NT2/D1 (cell line): ENCODE results near the gene CDK6.
"Not testable (repeated sequence)": the region's sequence is repeated elsewhere in the genome, so short reads cannot be mapped to it uniquely, and the experiment has no call there.

Experiments used
- DNase-seq: peaks from one replicate; pipeline ENCODE4 v3.0.0-alpha.2; 2011; ENCODE audit warnings: low read depth, low spot score
- H3K27me3 ChIP-seq: 2 replicates; pipeline ENCODE4 v1.6.0; 2011; ENCODE audit warnings: mild to moderate bottlenecking; ENCODE audit not compliant: insufficient read length, insufficient read depth
- H3K36me3 ChIP-seq: 2 replicates; pipeline ENCODE4 v1.6.1; 2011; ENCODE audit warnings: mild to moderate bottlenecking, low read length, mixed read lengths; ENCODE audit not compliant: insufficient read depth, insufficient read length
- H3K4me1 ChIP-seq: 2 replicates; pipeline ENCODE4 v1.5.1; 2011; ENCODE audit not compliant: insufficient read depth, insufficient read length
- H3K4me3 ChIP-seq: 2 replicates; pipeline ENCODE4 v1.5.1; 2011; ENCODE audit warnings: low read depth; ENCODE audit not compliant: insufficient read length
- H3K9ac ChIP-seq: 2 replicates; pipeline ENCODE4 v1.6.0; 2011; ENCODE audit warnings: low read depth; ENCODE audit not compliant: insufficient read length
- H3K9me3 ChIP-seq: 2 replicates; pipeline ENCODE4 v1.5.1; 2011; ENCODE audit warnings: mild to moderate bottlenecking, low read length; ENCODE audit not compliant: insufficient read depth
- SUZ12 ChIP-seq: IDR thresholded peaks from 2 replicates; pipeline ENCODE4 v1.6.1; 2011; ENCODE audit not compliant: insufficient read length, insufficient read depth; ENCODE audit errors: extremely low read depth
- YY1 ChIP-seq: IDR thresholded peaks from 2 replicates; pipeline ENCODE4 v1.6.1; 2011; ENCODE audit not compliant: insufficient read length, insufficient read depth
- ZNF274 ChIP-seq: IDR thresholded peaks from 2 replicates; pipeline ENCODE4 v1.6.1; 2011; ENCODE audit warnings: mild to moderate bottlenecking, low read depth, low read length

CDK6 gene

GRCh38 chr7:92749327-92749755 lies 87.0 kb downstream of the CDK6 start:
- TF ChIP-seq ZNF274 (no peak), SUZ12 (no peak), YY1 (no peak)
- H3K9ac ChIP-seq, result no peak overlapping the region
- no peaks in the 10 kb centered on the region for H3K36me3 ChIP-seq
- H3K4me3 ChIP-seq, result no peak overlapping the region
- H3K9me3 ChIP-seq, result no peaks in the 10 kb centered on the region
- H3K27me3 ChIP-seq, result no peaks in the 10 kb centered on the region
- DNase-seq, result no peak
- H3K4me1 ChIP-seq, result no peaks in the 10 kb centered on the region

GRCh38 chr7:92748495-92748894 lies 87.9 kb downstream of the CDK6 start:
- Histone ChIP-seq H3K4me1 (no peaks in the 10 kb centered on the region), H3K9me3 (no peaks in the 10 kb centered on the region), H3K9ac (no peak overlapping the region), H3K27me3 (no peaks in the 10 kb centered on the region), H3K4me3 (no peak overlapping the region), H3K36me3 (no peaks in the 10 kb centered on the region)
- no peak for DNase-seq
- no peak for TF ChIP-seq ZNF274
- no peak for TF ChIP-seq SUZ12
- TF ChIP-seq YY1, result no peak

- TF ChIP-seq ZNF274, result no peak
- TF ChIP-seq SUZ12, result no peak
- no peak for TF ChIP-seq YY1
- Histone ChIP-seq H3K9ac (no peak overlapping the region), H3K9me3 (no peaks in the 10 kb centered on the region), H3K4me1 (no peaks in the 10 kb centered on the region), H3K4me3 (no peak overlapping the region), H3K27me3 (no peaks in the 10 kb centered on the region), H3K36me3 (no peaks in the 10 kb centered on the region)
- no peak for DNase-seq
These were observed 89.1 kb downstream of the CDK6 start for GRCh38 chr7:92747041-92747835.

GRCh38 chr7:92745241-92745640 lies 91.1 kb downstream of the CDK6 start:
- Histone ChIP-seq H3K36me3 (no peaks in the 10 kb centered on the region), H3K9ac (no peak overlapping the region), H3K4me1 (no peaks in the 10 kb centered on the region), H3K4me3 (no peak overlapping the region), H3K9me3 (no peaks in the 10 kb centered on the region), H3K27me3 (no peaks in the 10 kb centered on the region)
- DNase-seq, result no peak
- TF ChIP-seq ZNF274 (no peak), SUZ12 (no peak), YY1 (no peak)

GRCh38 chr7:92744180-92744579 lies 92.2 kb downstream of the CDK6 start:
- not testable (repeated sequence) for H3K4me1 ChIP-seq, DNase-seq, H3K36me3 ChIP-seq, H3K4me3 ChIP-seq, H3K27me3 ChIP-seq, H3K9ac ChIP-seq, H3K9me3 ChIP-seq

- H3K9ac ChIP-seq, result no peak overlapping the region
- no peaks in the 10 kb centered on the region for H3K36me3 ChIP-seq
- no peak for TF ChIP-seq SUZ12
- TF ChIP-seq YY1, result no peak
- TF ChIP-seq ZNF274, result no peak
- H3K4me1 ChIP-seq, result no peaks in the 10 kb centered on the region
- no peak for DNase-seq
- H3K9me3 ChIP-seq, result no peaks in the 10 kb centered on the region
- H3K4me3 ChIP-seq, result no peak overlapping the region
- H3K27me3 ChIP-seq, result no peaks in the 10 kb centered on the region
These were observed 94.2 kb downstream of the CDK6 start for GRCh38 chr7:92742186-92742585.

GRCh38 chr7:92740700-92741126 lies 95.7 kb downstream of the CDK6 start:
- Histone ChIP-seq H3K4me3 (no peak overlapping the region), H3K27me3 (no peaks in the 10 kb centered on the region), H3K9ac (no peak overlapping the region), H3K9me3 (no peaks in the 10 kb centered on the region), H3K4me1 (no peaks in the 10 kb centered on the region), H3K36me3 (no peaks in the 10 kb centered on the region)
- no peak for DNase-seq
- TF ChIP-seq SUZ12 (no peak), ZNF274 (no peak), YY1 (no peak)
